C4-2B (cell line): ENCODE results near the gene MCCC2.

ENCODE experiments used
- H3K27ac ChIP-seq: fragments of 450-650 bp; 2 replicates; pipeline ENCODE4 v1.5.1; 2017
- CTCF ChIP-seq: fragments of 450-650 bp; conservative IDR thresholded peaks from 2 replicates; pipeline ENCODE4 v1.5.1; 2017; ENCODE audit warnings: mild to moderate bottlenecking
- ZFX ChIP-seq: fragments of 450-650 bp; IDR thresholded peaks from 2 replicates; pipeline ENCODE4 v1.6.1; 2017

MCCC2 gene

GRCh38 chr5:71706906-71707305, 119.8 kb downstream of the MCCC2 start:
- H3K27ac ChIP-seq, result no peak overlapping the region
- TF ChIP-seq ZFX (no peak), CTCF (no peak)
